Measurements from ENCODE around the gene C16orf96.

Gene C16orf96

GRCh38 chr16:4603624-4604170 is 47.6 kb downstream of the C16orf96 start:
- no peak for DNase-seq

- no peak for DNase-seq
Measured at GRCh38 chr16:4604401-4604800, 48.3 kb downstream of the C16orf96 start.

GRCh38 chr16:4606354-4606753 is 50.2 kb downstream of the C16orf96 start:
- no peak for DNase-seq

- DNase-seq, result no peak
Measured at GRCh38 chr16:4607841-4608703, 51.9 kb downstream of the C16orf96 start.

GRCh38 chr16:4608704-4608980 is 52.5 kb downstream of the C16orf96 start:
- no peak for DNase-seq

GRCh38 chr16:4609200-4610010 is 53.3 kb downstream of the C16orf96 start:
- no peak for DNase-seq

- no peak for DNase-seq
Measured at GRCh38 chr16:4610011-4611005, 54.2 kb downstream of the C16orf96 start.

GRCh38 chr16:4611337-4612021 is 55.3 kb downstream of the C16orf96 start:
- no peak for DNase-seq

GRCh38 chr16:4612474-4612931 is 56.4 kb downstream of the C16orf96 start:
- no peak for DNase-seq

- DNase-seq, result no peak
Measured at GRCh38 chr16:4612977-4613635, 57.0 kb downstream of the C16orf96 start.

GRCh38 chr16:4613636-4614570 is 57.8 kb downstream of the C16orf96 start:
- no peak for DNase-seq

- no peak for DNase-seq
Measured at GRCh38 chr16:4614571-4615383, 58.6 kb downstream of the C16orf96 start, which contains the start of gene UBALD1. TSS of gene UBALD1 (minus strand) at chr16:4614888. CDS start at chr16:4614797, 91 bp downstream.

- DNase-seq, result no peak
Measured at GRCh38 chr16:4615384-4616046, 59.4 kb downstream of the C16orf96 start.

- peak; percentile 79 for DNase-seq
Measured at GRCh38 chr16:4616047-4616811, 60.1 kb downstream of the C16orf96 start.

GRCh38 chr16:4617880-4618279 is 61.7 kb downstream of the C16orf96 start:
- no peak for DNase-seq

- no peak for DNase-seq
Measured at GRCh38 chr16:4618645-4619418, 62.7 kb downstream of the C16orf96 start.

GRCh38 chr16:4623593-4623992 is 67.5 kb downstream of the C16orf96 start:
- no peak for DNase-seq
